Measurements from ENCODE around the gene ANKS3.

DNA sequence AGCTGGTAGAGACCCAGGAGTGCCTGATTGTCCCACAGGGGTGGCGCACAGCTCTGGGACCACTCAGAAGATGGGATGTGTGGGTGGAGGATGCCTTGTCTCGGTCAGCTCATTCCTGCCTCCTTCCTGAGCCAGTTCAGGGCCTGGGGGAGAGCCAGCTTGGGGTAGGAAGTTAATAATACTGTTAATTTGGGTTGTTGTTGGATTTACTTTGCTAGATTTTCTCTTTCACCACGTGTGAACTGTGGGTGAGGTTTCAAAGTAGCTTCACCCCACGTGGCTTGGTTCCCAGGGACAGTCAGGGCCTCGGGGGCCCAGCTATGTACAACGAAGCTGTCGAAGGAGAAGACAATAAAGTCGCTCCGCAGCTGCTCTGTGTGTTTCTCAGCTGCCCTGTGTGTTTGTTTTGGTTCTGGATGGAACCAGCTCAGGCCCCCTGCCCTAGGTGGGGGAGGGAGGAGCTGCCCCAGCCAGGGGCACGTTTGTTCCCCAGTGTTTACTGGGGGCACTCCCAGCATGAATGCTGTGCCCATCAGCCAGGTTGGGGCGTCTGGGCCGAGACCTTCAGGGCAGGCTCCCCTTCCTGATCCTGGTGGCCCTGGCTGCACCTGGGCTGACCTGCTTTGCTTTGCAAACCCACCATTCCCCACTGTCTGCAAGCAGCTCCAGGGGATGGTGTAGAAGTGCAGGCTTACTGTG, 38.4 kb downstream of the ANKS3 start:
- TF ChIP-seq EP300 (IDR thresholded peaks at IDR 0.05; ENCODE audit: borderline replicate concordance in 1 of 2, low read depth in 1 of 2, low read length in 1 of 2) (no peak), JUND (IDR thresholded peaks at IDR 0.05) (no peak)
